Measurements from ENCODE around the gene PLXDC1.
A peak's percentile ranks its signal among the peaks of the same experiment; 100 is the strongest.

The PLXDC1 gene

DNA sequence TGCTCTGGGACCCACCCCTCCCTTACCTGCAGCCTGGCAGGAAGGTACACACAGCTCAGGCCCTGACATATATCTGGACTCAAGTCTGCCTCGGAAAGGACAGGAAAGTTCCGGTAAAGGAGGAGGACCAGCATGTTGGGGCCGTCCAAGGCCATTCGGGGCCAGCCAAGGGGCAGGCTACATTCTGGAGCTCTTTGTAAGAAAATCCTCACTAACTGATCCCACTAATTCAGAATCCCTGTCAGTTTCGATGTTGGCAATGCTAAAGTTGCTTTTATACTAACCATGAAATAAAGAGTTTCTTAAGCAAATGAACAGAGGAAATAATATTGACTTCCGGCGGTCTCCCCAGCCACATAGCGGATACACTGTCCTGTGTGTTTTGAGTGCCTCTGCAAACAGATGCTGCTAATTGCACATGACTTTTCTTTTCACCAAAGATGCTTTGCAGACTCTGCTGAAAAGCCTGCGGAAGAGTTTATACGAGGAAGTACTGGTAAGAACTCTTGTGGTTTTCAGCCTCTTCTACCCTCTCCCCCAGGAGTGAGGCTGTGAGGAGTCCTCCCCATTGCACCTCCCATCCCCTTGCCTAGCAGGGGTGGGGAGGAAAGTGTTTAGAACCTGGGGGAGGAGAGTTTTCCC, 54.8 kb downstream of the PLXDC1 start:
- Mint-ChIP-seq H3K4me3 (peak overlapping the region; percentile 27), H3K27ac (peak overlapping the region; percentile 70), H3K36me3 (ENCODE audit: low read depth) (no peaks in the 10 kb centered on the region), H3K27me3 (ENCODE audit: low read depth) (peaks cover 7% of the 10 kb centered on the region), H3K9me3 (no peaks in the 10 kb centered on the region), H3K4me1 (ENCODE audit: low read depth) (peaks cover 47% of the 10 kb centered on the region)

DNA sequence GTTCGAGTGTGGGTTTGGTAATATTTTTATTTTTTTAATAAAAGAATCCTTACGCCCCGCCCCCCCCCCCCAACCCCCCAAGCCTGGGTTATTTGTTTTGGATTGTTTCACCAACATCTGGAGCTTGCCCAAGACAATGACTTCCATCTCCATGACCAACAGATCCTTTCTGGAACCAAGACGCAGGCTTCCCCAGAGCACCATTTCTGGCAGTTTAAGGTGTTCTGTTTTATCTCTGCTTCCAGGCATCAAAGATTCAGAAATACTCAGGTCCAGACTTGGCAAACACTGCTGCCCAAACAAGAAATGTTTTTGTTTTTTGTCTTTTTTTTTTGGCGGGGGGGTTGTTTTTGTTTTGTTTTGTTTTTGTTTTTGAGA, 56.1 kb downstream of the PLXDC1 start:
- Mint-ChIP-seq H3K27ac (no peak overlapping the region), H3K9me3 (no peaks in the 10 kb centered on the region), H3K4me1 (ENCODE audit: low read depth) (peaks cover 49% of the 10 kb centered on the region), H3K36me3 (ENCODE audit: low read depth) (no peaks in the 10 kb centered on the region), H3K4me3 (no peak overlapping the region), H3K27me3 (ENCODE audit: low read depth) (peaks cover 7% of the 10 kb centered on the region)

DNA sequence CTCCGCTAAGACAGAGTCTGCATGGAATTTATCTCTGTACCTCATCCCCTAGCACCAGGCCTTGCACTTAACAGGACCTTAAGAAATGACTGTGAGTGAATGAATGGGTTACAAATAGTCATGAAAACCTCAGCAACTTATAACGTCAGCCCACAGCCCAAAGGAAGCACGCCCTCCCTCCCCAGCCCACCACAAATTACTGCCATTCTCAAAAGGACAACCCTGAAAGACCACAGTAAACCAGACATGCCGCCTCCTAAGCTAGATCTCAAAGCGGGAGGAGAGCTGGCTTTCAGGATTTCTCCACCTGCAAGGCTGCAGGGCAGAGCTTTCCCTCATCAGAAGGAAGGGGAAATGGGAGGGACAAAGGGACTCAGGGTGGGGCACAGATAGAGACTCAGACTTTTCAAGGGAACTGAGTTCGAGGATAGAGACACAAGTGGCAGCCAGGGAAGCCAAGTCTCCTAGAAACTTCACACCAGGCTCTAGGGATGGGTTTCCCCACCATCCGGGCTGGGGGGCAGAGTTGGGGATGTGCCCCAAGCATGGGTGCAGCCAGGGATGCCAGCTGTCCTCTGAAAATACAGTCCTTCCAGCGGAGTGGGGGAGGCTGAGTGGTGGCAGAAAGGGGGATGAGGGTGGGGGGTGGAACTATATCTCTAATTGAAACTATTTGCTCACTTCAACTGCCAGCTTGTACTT, 56.7 kb downstream of the PLXDC1 start:
- H3K27me3 Mint-ChIP-seq (ENCODE audit: low read depth), result peaks cover 7% of the 10 kb centered on the region
- H3K36me3 Mint-ChIP-seq (ENCODE audit: low read depth), result no peaks in the 10 kb centered on the region
- peak overlapping the region; percentile 37 for H3K4me3 Mint-ChIP-seq
- H3K9me3 Mint-ChIP-seq, result no peaks in the 10 kb centered on the region
- H3K27ac Mint-ChIP-seq, result peak overlapping the region; percentile 43
- peaks cover 49% of the 10 kb centered on the region for H3K4me1 Mint-ChIP-seq (ENCODE audit: low read depth)

DNA sequence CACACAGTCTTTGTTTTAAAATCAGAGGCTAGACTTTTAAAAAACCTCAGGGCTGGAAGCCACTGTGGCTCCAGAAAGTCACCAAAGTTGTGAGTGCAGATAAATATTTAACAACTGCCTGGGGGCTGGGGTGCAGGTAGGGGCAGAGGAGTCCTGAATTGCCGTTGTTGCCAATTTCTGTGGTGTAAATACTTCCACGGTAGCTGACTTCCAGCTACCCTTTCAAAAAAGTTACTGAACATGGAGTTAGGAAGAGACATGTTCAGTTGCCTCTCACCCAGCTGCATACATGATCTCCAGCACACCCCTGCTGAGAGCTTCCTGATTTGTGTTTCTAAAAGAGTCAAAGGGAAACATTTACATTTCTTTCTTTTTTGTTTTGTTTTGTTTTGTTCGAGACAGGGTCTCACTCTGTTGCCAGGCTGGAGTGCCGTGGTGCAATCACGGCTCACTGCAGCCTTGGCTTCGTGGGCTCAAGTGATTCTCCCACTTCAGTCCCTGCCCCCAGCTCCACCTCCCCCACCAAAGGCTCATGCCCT, 58.7 kb downstream of the PLXDC1 start:
- Mint-ChIP-seq H3K36me3 (ENCODE audit: low read depth) (no peaks in the 10 kb centered on the region), H3K9me3 (no peaks in the 10 kb centered on the region), H3K27ac (peak overlapping the region; percentile 69), H3K4me1 (ENCODE audit: low read depth) (peaks cover 49% of the 10 kb centered on the region), H3K27me3 (ENCODE audit: low read depth) (no peaks in the 10 kb centered on the region), H3K4me3 (peak overlapping the region; percentile 68)

DNA sequence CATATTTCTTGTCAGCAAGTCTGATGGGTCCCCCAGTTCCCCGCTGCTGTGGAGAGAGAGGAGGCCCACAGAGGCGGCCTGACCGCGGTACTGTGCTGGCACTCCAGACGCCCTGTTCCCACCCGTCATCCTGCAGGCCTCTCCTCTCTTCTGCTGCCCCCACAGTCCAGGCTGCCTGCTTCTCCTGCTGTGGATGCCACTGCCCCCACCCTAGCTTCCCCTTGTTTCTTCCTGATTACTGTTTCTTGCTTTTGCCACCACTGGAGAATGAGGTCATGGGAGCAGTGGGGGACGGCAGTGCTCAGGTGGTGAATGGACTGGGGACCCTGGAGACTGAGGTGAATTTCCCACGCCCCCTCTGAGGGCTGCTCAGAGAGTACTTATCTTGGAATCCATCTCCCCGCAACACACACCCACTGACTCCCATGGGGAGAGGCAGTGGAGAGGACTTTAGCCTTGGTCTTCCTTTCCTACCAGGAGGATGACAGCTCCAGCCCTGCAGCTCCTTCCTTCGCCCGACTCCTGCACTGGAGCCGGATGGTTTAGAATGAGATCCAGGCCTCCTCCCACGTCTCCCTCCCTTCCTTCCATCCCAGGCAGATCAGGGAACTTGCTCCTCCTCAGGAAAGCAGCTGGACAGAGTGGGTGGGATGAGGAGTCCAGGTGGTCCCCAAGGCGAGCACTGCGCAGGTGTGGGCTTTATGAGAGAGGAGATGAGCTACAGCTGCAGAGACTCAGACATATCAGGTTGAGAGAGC, 60.4 kb downstream of the PLXDC1 start:
- H3K27ac Mint-ChIP-seq, result no peak overlapping the region

DNA sequence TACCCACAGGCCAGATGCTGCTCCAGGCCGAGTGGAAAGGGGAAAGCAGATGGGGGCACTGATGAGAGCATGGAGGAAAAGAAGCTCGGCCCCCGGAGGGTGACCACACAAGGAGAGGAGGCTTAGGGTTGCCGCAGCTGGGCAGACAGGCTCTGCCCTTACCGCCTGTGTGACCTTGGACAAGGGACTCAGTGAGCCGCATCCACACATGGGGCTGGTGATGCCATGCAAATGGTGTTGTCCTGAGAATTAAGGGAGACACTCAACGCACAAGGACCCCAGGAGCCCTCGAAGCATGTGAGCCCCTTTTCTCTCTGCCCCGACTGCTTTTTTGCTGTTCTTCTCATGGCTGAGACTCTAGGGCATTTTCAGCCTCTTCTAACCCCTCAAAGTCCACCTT, 61.0 kb downstream of the PLXDC1 start:
- H3K9me3 Mint-ChIP-seq, result no peaks in the 10 kb centered on the region
- H3K4me3 Mint-ChIP-seq, result no peak overlapping the region
- H3K27me3 Mint-ChIP-seq (ENCODE audit: low read depth), result no peaks in the 10 kb centered on the region
- H3K36me3 Mint-ChIP-seq (ENCODE audit: low read depth), result no peaks in the 10 kb centered on the region
- peaks cover 32% of the 10 kb centered on the region for H3K4me1 Mint-ChIP-seq (ENCODE audit: low read depth)
- no peak overlapping the region for H3K27ac Mint-ChIP-seq

More for the DNA sequence above, 60.4 kb downstream of the PLXDC1 start:
- Mint-ChIP-seq H3K27me3 (ENCODE audit: low read depth) (no peaks in the 10 kb centered on the region), H3K4me3 (no peak overlapping the region), H3K36me3 (ENCODE audit: low read depth) (no peaks in the 10 kb centered on the region), H3K4me1 (ENCODE audit: low read depth) (peaks cover 37% of the 10 kb centered on the region), H3K9me3 (no peaks in the 10 kb centered on the region)

DNA sequence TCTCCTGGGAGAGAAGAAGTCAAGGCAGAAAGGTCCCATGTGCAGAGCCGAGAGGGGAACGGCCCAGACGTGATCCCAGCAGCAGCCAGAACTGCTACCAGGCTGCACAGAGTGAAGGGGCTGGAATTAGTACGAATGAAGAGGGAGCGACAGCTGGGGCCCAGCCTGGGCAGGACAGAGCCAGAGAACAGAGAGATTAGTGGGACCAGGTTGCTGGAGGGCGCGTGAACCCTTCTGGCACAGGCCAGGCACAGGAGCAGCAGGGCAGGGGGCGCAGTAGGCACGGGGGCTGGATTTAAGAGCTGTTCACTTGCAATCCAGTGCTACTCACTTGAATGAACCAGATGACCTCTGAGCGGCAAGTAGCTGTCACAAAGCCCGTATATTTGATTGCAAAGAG, 66.9 kb downstream of the PLXDC1 start:
- Mint-ChIP-seq H3K36me3 (ENCODE audit: low read depth) (no peaks in the 10 kb centered on the region), H3K4me1 (ENCODE audit: low read depth) (no peaks in the 10 kb centered on the region), H3K27ac (no peak overlapping the region), H3K27me3 (ENCODE audit: low read depth) (peaks cover 6% of the 10 kb centered on the region), H3K9me3 (no peaks in the 10 kb centered on the region), H3K4me3 (no peak overlapping the region)

DNA sequence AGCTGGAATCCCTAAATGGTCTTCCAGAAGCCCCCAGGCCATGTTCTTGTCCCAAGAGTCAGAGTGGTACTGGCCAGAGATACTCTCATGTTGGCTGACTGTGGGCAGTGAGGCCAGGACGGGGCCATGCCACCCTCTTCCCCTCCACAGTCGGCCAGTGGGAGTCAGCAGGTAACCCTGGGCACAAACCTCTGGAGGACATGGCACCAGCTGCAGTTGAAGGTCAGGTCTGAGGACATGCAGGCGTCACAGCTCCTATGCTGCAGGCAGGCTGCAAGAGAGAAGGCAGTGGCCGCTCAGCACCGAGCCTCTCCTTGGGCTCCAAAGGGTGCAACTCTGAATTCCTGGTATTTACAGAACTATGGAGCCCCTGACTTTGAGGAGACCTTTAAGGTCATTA, 68.2 kb downstream of the PLXDC1 start:
- H3K27me3 Mint-ChIP-seq (ENCODE audit: low read depth), result peaks cover 6% of the 10 kb centered on the region
- H3K36me3 Mint-ChIP-seq (ENCODE audit: low read depth), result no peaks in the 10 kb centered on the region
- H3K4me1 Mint-ChIP-seq (ENCODE audit: low read depth), result no peaks in the 10 kb centered on the region
- H3K4me3 Mint-ChIP-seq, result no peak overlapping the region
- H3K9me3 Mint-ChIP-seq, result no peaks in the 10 kb centered on the region
- no peak overlapping the region for H3K27ac Mint-ChIP-seq

DNA sequence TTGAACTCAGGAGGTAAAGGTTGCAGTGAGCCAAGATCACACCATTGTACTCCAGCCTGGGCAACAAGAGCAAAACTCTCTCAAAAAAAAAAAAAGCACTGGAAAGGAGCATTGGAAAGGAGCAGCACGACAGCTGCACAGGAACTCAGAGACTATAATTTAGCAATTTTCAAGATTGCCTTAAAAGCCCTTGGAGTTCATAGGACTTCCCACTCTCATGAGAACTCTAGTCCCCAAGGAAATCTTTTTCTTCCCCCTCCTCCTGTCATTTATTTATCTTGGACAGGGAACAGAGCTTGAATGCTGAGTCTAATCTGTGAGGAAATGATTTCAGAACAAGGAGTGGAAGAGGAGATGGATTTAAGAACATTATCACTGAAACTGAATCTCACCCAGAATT, 69.0 kb downstream of the PLXDC1 start:
- H3K4me3 Mint-ChIP-seq, result no peak overlapping the region
- no peaks in the 10 kb centered on the region for H3K36me3 Mint-ChIP-seq (ENCODE audit: low read depth)
- no peaks in the 10 kb centered on the region for H3K9me3 Mint-ChIP-seq
- no peaks in the 10 kb centered on the region for H3K4me1 Mint-ChIP-seq (ENCODE audit: low read depth)
- H3K27me3 Mint-ChIP-seq (ENCODE audit: low read depth), result peaks cover 6% of the 10 kb centered on the region
- H3K27ac Mint-ChIP-seq, result no peak overlapping the region

DNA sequence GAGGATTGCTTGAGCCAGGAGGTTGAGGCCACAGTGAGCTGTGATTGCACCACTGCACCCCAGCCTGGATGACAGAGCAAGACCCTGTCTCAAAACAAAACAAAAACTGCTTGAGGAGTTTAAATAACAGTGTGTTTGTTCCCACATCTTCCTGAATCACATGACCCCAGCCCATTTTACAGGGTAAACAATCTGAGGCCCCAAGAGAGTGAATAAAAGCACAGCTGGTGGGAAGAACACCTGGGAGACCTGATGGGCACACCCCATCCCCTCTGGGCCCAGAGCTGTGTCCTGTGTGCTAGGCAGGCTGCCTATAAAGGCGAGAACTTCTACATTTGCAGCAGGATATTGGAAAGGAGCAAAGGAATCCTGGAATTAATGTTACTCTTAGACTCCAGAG, 69.6 kb downstream of the PLXDC1 start:
- H3K36me3 Mint-ChIP-seq (ENCODE audit: low read depth), result no peaks in the 10 kb centered on the region
- no peaks in the 10 kb centered on the region for H3K9me3 Mint-ChIP-seq
- H3K27me3 Mint-ChIP-seq (ENCODE audit: low read depth), result peaks cover 6% of the 10 kb centered on the region
- H3K4me1 Mint-ChIP-seq (ENCODE audit: low read depth), result no peaks in the 10 kb centered on the region
- no peak overlapping the region for H3K27ac Mint-ChIP-seq
- H3K4me3 Mint-ChIP-seq, result no peak overlapping the region

DNA sequence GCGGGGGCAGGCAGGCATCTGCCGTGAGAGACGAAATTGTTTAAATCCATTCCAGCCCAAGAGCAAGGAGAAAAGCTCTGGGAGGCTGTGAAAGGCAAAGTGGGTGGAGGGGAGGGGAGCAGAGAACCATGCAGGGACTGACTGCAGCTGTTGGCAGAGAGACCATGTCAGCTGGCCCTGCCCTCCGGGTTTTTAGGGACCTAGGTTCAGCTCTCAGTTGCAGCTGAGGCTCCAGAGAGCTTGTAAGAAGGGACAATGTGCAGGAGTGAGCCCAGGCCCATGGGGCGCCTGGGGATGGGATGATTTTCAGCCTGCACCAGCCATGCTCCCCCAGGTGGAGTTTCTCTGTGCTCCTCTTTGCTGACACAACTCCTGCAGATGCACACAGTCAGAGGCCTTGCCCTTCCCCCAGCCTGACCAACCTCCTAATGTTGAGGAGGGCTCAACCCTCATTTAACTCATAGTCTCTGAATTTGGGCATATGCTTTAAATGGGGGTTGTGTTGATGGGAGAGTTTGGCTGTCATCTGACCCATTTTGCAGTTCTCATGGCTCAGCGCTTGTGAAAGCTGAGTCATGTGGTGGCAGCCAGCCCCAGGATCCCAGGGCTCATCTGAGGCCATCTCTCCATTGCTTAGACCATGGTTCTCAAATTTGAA, 70.9 kb downstream of the PLXDC1 start:
- no peak overlapping the region for H3K4me3 Mint-ChIP-seq
- H3K27ac Mint-ChIP-seq, result no peak overlapping the region
- H3K36me3 Mint-ChIP-seq (ENCODE audit: low read depth), result no peaks in the 10 kb centered on the region
- peaks cover 6% of the 10 kb centered on the region for H3K27me3 Mint-ChIP-seq (ENCODE audit: low read depth)
- no peaks in the 10 kb centered on the region for H3K9me3 Mint-ChIP-seq
- no peaks in the 10 kb centered on the region for H3K4me1 Mint-ChIP-seq (ENCODE audit: low read depth)

DNA sequence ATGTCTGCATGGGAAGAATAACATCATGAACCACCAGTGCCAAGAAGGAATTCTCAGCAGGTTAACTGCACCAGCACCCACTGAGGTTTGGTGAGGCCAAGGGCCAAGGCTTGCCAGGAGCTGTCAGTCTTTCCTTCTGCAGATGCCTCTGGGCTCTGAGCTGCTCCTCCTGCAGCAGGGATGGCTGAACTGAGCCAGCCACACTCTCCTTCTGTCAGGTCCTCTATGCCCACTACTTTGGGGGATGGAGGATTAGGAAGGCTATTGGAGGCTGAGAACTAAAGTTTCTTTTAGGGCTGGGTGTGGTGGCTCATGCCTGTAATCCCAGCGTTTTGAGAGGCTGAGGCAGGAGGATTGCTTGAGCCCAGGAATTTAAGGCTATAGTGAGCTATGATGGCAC, 71.6 kb downstream of the PLXDC1 start:
- Mint-ChIP-seq H3K27ac (no peak overlapping the region), H3K27me3 (ENCODE audit: low read depth) (peaks cover 3% of the 10 kb centered on the region), H3K36me3 (ENCODE audit: low read depth) (no peaks in the 10 kb centered on the region), H3K4me1 (ENCODE audit: low read depth) (peaks cover under 1% of the 10 kb centered on the region), H3K4me3 (no peak overlapping the region), H3K9me3 (no peaks in the 10 kb centered on the region)

DNA sequence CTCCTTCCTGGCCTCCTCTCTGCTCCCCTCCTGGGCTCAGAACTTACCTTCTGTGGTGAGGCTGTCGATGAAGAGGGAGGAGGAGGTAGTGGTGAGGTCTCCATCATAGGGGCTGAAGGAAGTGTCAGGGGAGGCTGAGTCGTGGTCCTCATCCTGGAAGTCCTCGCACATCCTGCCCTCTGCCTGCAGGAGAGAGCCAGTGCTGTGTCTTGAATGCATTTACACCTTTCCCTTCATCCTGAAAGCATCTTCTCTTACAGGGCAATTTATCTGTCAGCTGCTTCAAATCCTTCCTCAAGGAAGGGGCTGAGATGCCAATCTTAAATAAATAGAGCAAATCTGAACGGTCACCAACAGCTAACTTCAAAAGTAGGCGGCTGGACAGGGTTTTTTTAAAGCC, 73.6 kb downstream of the PLXDC1 start:
- Mint-ChIP-seq H3K27ac (no peak overlapping the region), H3K4me1 (ENCODE audit: low read depth) (peaks cover 4% of the 10 kb centered on the region), H3K36me3 (ENCODE audit: low read depth) (no peaks in the 10 kb centered on the region), H3K27me3 (ENCODE audit: low read depth) (peaks cover 2% of the 10 kb centered on the region), H3K4me3 (no peak overlapping the region), H3K9me3 (no peaks in the 10 kb centered on the region)

DNA sequence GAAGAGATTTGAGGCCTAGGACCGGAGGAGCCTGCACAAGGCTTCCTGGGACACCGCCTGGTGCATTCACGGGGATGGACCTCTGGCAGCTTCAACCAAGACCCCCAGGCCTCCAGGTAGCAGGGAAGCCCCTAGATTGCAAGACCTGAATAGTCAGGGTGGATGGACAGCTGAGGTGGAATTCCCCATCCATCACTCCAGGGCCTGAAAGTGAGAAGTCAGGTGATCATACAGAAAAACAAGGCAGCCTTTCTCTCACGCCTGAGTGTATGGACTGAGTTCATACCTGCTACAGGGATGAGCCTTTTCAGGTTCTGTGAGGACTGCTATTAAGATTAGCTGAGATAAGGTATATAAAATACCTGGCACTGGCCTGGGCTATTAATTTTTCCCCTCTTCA, 74.2 kb downstream of the PLXDC1 start:
- Mint-ChIP-seq H3K9me3 (no peaks in the 10 kb centered on the region), H3K27ac (no peak overlapping the region), H3K36me3 (ENCODE audit: low read depth) (no peaks in the 10 kb centered on the region), H3K27me3 (ENCODE audit: low read depth) (no peaks in the 10 kb centered on the region), H3K4me1 (ENCODE audit: low read depth) (peaks cover 7% of the 10 kb centered on the region), H3K4me3 (no peak overlapping the region)

Measured in T-helper 1 cell treated with Interleukin-12 subunit alpha and Interleukin-12 subunit beta and Interleukin-4 antibody, amounts not matched to agents 30 μg/mL and 1 μg/mL, for 36 hours (primary cell).